Central memory CD4-positive, alpha-beta T cell (primary cell): Measurements from ENCODE around the gene LRG1.

ENCODE experiments used
- DNase-seq: peaks from one replicate; pipeline ENCODE4 v3.0.0; 2022

Gene LRG1

GRCh38 chr19:4524808-4525562 is 14.9 kb downstream of the LRG1 start:
- DNase-seq = peak; percentile 39

DNA sequence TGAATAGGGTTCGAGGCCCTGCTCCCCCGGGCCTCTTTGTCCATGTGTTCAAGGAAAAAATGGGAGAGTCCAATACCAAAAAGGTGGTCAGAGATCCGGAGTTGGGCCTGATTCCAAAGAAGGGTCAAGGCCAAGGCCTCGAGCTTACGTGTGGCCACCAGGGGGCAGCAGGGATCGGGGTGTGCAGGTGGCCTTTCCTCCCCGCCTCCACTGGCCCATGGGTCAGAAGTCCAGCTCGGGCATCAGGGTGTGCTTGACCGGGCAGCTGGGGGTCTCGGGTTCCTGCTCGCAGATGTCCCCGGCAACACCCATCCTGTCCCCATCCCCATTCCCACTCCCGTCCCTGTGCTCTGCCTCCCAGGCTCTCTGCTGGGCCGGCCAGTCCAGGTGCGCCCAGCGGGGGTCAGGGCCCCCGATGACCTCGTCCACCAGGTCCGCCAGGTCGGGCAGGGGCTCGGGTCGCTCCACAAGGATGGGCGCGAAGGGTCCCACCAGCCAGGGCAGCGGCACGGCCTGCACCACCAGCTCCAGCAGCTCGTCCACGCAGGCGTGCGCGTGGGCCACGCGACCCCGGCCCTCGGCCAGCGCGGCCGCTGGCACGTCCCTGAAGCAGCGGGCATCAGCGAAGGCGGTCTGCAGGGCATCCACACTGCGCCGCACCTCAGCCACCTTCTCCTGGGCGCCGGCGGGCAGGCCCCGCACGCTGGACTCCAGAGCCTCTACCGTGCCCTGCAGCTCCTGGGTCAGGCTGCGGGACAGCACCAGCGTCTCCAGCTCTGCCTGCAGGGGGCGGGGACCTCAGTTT is 16.3 kb downstream of the LRG1 start:
- no peak for DNase-seq

- DNase-seq = no peak
Observed at GRCh38 chr19:4522291-4523002, 17.4 kb downstream of the LRG1 start.

GRCh38 chr19:4521888-4522242 is 18.0 kb downstream of the LRG1 start:
- no peak for DNase-seq

- DNase-seq = no peak
Observed at GRCh38 chr19:4521170-4521887, 18.5 kb downstream of the LRG1 start.

DNA sequence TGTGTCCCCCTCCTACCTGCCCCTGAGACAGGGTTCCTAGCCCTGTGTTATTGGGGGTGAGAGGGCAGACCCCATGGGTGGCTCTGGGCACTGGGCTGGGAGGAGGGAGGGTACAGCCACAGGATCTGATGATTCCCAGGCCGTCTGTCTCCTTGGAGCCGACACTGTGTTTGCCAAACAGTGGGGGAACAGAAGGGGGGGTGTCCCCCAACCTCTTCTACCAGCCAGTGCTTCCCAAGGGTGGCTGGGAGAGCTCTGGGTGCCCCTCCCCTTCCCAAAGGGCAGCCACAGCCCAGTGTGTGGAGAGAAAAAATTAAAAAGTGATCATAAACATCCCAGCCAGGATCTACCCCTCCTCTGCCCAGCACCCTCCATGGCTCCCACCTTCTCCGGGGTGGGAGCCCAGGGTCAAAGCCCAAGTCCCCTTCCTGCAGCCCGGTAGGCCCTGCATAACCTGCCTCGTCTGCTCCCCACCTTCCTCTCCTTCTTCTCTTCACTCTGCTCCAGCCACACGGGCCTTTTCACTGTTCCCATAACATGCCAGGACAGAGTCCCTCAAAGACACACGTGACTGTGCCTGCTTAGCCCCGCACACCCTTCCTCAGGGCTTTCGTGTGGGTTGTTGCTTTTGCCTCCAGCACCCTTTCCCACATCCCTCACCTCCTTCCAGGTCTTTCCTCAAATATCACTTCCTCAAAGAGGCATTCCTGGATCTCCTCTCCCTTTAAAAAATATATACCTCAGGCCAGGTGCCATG is 20.1 kb downstream of the LRG1 start:
- no peak for DNase-seq

- DNase-seq = no peak
Observed at GRCh38 chr19:4519172-4519496, 20.7 kb downstream of the LRG1 start.

- DNase-seq = no peak
Observed at GRCh38 chr19:4518345-4519171, 21.3 kb downstream of the LRG1 start, which contains the start of gene PLIN4. PLIN4 (minus strand) TSS chr19:4518486; CDS start chr19:4518272, 214 bp downstream.

- no peak for DNase-seq
Observed at GRCh38 chr19:4517451-4518057, 22.3 kb downstream of the LRG1 start.

- no peak for DNase-seq
Observed at GRCh38 chr19:4516939-4517300, 22.9 kb downstream of the LRG1 start.

DNA sequence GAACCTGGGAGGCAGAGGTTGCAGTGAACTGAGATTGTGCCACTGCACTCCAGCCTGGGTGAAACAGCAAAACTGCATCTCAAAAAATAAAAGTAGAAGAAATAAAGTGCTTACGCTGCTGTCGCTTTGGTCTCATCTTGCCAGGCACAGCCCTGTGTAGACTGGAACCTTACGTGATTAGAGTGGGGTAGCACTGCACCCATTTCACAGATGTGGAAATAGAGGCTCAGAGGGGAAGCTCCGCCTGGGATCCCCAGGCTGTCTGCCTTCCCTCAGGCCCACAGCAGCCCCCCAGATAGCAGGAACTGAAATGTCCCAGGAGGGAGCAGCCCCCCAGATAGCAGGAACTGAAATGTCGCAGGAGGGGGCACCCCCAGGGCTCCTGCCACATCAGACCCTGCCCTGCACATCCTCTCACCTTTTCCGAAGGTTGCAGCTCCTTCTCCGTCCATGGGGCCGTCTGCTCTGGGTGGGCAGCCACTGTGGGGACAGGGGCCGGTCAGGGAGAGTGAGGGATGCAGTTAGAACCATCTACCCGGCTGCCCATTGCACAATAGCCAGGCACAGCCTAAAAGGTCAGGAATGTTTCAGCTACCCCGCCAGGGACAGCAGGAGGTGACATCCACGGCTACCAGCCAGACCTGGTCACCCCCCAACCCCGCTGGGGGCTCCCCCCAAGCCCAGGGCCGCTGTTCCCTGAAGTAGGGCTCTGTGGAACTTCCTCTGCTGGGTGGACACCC is 23.5 kb downstream of the LRG1 start:
- DNase-seq = no peak

GRCh38 chr19:4515732-4516131 is 24.1 kb downstream of the LRG1 start:
- no peak for DNase-seq

DNA sequence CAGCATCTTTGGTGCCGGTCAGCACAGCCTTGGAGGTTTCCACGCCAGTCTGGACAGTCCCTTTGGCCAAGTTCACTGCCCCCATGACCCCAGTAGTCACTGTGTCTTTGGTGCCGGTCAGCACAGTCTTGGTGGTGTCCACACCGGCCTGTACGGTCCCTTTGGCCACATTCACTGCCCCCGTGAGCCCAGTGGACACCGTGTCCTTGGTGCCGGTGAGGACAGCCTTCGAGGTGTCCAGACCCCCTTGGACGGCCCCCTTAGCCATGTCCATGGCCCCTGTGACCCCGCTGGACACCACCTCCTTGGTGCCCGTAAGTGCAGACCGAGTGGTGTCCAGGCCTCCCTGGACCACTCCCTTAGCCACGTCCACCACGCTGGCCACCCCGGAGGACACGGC is 26.6 kb downstream of the LRG1 start:
- no peak for DNase-seq

- no peak for DNase-seq
Observed at GRCh38 chr19:4512070-4512469, 27.8 kb downstream of the LRG1 start.

- no peak for DNase-seq
Observed at GRCh38 chr19:4511300-4512054, 28.4 kb downstream of the LRG1 start.

- no peak for DNase-seq
Observed at GRCh38 chr19:4510435-4511255, 29.2 kb downstream of the LRG1 start.

DNA sequence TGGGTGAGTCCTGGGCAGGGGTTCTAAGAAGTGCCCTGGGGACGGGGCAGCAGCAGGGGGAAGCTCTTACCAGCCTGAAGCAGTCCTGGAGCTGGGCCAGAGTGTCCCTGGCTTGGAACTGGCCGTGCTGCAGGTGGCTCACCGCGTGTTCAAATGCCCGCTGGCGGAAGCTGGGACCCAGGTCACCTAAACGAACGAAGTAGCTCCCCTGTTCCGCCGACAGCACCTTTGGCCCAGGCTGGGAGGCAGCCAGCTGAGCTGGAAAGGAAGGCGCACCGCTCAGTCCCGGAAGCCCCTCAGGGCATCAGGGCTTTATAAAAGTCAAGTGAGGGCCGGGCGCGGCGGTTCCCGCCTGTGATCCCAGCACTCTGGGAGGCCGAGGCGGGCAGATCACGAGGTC is 31.1 kb downstream of the LRG1 start:
- no peak for DNase-seq

- no peak for DNase-seq
Observed at GRCh38 chr19:4507804-4508203, 32.0 kb downstream of the LRG1 start.

DNA sequence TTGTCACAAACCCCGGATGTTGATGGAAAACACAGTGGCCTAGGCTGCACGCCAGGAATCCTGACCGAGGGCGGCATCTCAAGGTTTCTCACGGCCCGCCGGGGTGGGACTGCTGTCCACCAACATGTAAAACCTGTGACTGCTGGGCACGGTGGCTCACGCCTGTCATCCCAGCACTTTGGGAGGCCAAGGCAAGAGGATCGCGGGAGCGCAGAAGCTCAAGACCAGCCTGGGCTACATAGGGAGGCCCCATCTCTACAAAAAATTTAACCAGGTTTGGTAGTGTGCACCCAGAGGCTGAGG is 32.7 kb downstream of the LRG1 start:
- DNase-seq = no peak
